Kasumi-1 (cell line): Measurements from ENCODE around the gene AP3M1.

Experiments
- DNase-seq, 2 experiments: peaks; one replicate each; lab custom pipeline; 2025; lab: John Stamatoyannopoulos, UW

Gene AP3M1

DNA sequence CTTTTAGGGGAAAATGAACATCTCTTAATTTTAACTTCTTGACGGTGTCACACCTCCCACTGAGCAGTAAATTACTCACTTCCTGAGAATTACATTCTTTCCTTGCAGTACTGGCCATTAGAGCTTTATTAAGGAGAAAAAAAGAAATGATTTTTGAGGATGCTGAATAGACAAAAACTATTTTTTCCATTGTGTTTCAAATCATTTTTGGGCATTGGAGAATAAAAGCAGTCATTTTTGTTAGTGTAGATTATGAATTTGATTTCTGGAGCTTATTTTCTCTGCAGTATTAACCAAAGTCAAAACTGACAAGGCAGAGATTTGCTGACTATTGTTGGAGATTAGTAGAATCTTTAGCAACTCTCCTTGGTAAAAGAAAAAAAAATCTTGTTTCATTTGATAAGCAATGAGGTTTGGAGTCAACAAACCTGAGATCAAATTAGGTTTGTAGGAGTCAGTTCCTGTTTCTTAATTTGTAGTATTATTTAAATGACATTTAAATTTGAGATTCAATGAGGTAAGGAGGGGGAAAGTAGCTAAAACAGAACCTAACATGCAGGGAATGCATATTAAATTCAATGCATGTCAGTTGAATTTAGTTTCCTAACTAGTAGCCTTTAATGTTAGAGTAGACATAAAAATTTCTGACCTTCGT lies 70.6 kb downstream of the AP3M1 start:
- DNase-seq: no peak

DNA sequence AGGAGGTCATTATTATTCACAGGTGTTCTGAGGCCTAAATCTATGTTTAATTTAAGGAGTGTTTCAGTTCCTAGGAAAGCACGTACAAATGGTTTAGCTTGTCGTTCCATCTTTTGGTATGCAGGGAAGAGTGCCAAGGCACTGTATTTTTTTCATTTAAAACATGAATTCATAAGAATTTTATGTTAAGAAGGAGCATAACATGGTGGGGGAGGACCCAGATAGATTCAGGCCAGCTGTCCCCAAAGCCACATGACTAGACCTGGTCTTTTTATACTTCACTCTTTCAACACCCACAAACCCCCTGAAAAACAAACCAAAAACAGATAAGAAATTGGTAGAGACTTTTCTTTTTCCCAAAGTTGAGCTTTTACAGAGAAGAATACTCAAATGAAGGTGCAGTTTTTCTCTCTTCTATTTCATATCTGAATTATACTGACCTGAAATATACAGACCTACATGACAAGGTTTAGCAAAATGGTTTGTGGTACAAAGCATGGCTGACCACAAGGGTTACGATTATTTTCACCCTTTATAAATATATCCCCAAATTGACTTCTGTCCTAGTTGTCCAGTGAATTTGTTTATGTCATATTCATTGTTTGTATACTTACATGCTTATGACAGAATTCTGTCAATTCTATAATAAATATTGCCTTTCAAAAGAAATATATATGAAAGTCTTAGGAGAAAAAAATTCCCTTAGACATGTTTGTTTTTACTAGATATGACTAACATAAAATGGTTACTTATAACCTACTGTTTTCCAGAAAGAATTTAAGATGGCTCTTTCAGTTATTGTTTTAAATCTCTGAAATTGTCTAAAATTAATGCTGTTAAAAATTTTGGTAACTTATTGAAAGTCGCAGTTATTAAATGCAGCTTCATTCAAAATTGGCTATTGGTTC lies 71.3 kb downstream of the AP3M1 start:
- DNase-seq: no peak

- peak; percentile 75 to 79 for DNase-seq
These were observed 72.6 kb downstream of the AP3M1 start for GRCh38 chr10:74078037-74078436.

DNA sequence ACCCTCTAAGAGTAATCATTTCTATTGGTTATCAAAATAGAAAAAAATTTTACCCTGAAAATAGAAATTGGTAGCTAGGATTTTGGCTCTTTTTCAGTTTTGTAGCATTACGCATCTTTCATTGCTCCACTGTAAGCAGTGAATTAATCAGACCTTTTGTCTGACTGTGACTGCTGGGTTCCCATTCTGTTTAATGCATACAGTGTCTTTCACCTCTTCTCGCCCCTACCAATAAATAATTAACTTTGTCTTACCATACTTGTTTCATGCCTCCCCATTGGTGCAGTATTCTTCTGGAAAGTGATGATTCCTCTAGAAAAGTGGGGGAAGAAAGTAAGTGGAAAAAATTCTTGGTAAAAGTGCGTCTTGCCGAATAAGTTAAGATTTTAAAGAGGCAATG lies 73.2 kb downstream of the AP3M1 start:
- DNase-seq: no peak

- DNase-seq: no peak
These were observed 73.7 kb downstream of the AP3M1 start for GRCh38 chr10:74076961-74077360.

- no peak for DNase-seq
These were observed 74.7 kb downstream of the AP3M1 start for GRCh38 chr10:74075906-74076305.

DNA sequence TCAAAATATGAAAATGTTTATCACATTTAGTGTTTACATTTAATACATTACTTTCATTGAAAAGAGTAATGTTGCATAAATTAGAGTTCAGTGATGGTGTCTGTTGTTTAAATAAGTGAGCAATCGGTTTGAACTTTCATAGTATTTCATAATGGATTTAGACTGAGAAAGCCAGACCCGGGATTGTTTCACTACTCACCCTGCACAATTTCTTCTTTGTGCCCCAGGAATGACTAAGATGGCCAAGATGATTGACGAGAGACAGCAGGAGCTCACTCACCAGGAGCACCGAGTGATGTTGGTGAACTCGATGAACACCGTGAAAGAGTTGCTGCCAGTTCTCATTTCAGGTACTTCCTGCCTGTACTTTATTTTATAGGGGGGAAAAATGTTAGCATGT lies 78.1 kb downstream of the AP3M1 start:
- DNase-seq: no peak

DNA sequence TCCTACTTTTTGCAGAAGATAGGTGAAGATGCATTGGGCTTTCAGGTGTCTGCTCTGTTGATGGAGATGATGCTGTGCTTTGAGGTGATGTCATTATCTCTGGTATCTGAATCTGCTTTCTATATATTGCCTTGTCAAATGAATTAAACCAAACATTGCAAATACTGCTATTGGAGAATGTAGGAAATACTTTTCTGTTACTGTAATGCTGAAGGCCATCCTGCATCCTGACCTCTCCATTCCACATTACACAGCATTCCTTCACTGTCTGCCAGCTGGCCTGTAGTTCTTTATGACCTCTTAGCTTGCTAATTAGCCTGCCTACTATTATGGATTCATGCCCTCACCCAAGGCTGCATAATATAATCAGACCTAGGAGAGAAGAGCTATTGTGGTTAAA lies 79.5 kb downstream of the AP3M1 start:
- DNase-seq: no peak
